HTERT RPE-1 (cell line): ENCODE data around the gene CNTN4.
"Not testable (repeated sequence)": the region's sequence is repeated elsewhere in the genome, so short reads cannot be mapped to it uniquely, and the experiment has no call there.

ENCODE experiments used
- in situ Hi-C: fragments of 300-500 bp; cut with MboI; formaldehyde crosslinking; loops from 4 replicates; pipeline ENCODE4 v1.14.3; 2020; ENCODE audit warnings: low sequenced_read_pairs

The CNTN4 gene

GRCh38 chr3:2098398-2099027 is at the start of gene CNTN4:
CNTN4 (plus strand) TSS chr3:2098866.
- in situ Hi-C loops = no loop called here

- in situ Hi-C loops = no loop called here
Observed at GRCh38 chr3:2061360-2061759, 37.3 kb upstream of the CNTN4 start.

- in situ Hi-C loops = no loop called here
Observed at GRCh38 chr3:2071531-2071930, 27.1 kb upstream of the CNTN4 start.

GRCh38 chr3:2078821-2079220 is 19.8 kb upstream of the CNTN4 start:
- in situ Hi-C loops = no loop called here

- in situ Hi-C loops = no loop called here
Observed at GRCh38 chr3:2082871-2083480, 15.7 kb upstream of the CNTN4 start.

GRCh38 chr3:2083558-2083957 is 15.1 kb upstream of the CNTN4 start:
- in situ Hi-C loops = not testable (repeated sequence)

- in situ Hi-C loops = no loop called here
Observed at GRCh38 chr3:2090095-2090911, 8.4 kb upstream of the CNTN4 start.

- in situ Hi-C loops = no loop called here
Observed at GRCh38 chr3:2092758-2093157, 5.9 kb upstream of the CNTN4 start.

- in situ Hi-C loops = no loop called here
Observed at GRCh38 chr3:2094941-2095340, 3.7 kb upstream of the CNTN4 start.

- in situ Hi-C loops = no loop called here
Observed at GRCh38 chr3:2096216-2096615, 2.5 kb upstream of the CNTN4 start.

- in situ Hi-C loops = no loop called here
Observed at GRCh38 chr3:2097641-2098191, 950 bp upstream of the CNTN4 start.

- in situ Hi-C loops = no loop called here
Observed at GRCh38 chr3:2099028-2099671, 484 bp downstream of the CNTN4 start.

- in situ Hi-C loops = no loop called here
Observed at GRCh38 chr3:2099779-2100191, 1.1 kb downstream of the CNTN4 start.

GRCh38 chr3:2106438-2106837 is 7.8 kb downstream of the CNTN4 start:
- in situ Hi-C loops = no loop called here

- in situ Hi-C loops = no loop called here
Observed at GRCh38 chr3:2110597-2111117, 12.0 kb downstream of the CNTN4 start.

GRCh38 chr3:2114617-2115275 is 16.1 kb downstream of the CNTN4 start:
- in situ Hi-C loops = no loop called here

GRCh38 chr3:2130726-2131125 is 32.1 kb downstream of the CNTN4 start:
- in situ Hi-C loops = no loop called here

GRCh38 chr3:2133146-2133545 is 34.5 kb downstream of the CNTN4 start:
- in situ Hi-C loops = no loop called here

- in situ Hi-C loops = no loop called here
Observed at GRCh38 chr3:2137651-2138050, 39.0 kb downstream of the CNTN4 start.

- in situ Hi-C loops = no loop called here
Observed at GRCh38 chr3:2141482-2141881, 42.8 kb downstream of the CNTN4 start.
